Hematopoietic multipotent progenitor cell treated with erythropoietin and hydrocortisone succinate and interleukin-3 and kit ligand, for 17 days (in vitro differentiated cells): ENCODE measurements around the gene DPEP2NB.
"Not testable (repeated sequence)": the region's sequence is repeated elsewhere in the genome, so short reads cannot be mapped to it uniquely, and the experiment has no call there.

ENCODE experiments used
- DNase-seq: peaks from one replicate; pipeline ENCODE4 v3.0.0-alpha.2; 2015; ENCODE audit warnings: low spot score

The DPEP2NB gene

DNA sequence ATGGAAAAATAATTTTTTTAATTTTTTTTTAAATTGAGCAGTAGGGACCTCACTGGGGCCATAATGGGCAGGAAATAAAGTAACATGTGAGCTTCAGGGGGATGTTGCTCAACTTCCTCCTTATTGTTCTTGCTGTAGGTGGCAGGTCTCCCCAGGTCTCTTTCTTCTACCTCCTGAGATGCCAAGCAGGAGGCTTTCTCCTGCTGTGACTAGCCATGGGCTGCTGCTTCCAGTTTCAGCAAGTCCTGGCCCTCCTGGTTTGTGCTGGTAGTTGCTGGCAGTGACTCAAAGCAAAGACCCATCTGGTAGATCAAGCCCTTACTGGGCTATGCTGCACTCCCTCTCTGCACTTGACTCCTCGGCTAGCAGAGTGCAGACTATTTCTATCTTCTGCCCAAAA is 2.3 kb downstream of the DPEP2NB start:
- no peak for DNase-seq

DNA sequence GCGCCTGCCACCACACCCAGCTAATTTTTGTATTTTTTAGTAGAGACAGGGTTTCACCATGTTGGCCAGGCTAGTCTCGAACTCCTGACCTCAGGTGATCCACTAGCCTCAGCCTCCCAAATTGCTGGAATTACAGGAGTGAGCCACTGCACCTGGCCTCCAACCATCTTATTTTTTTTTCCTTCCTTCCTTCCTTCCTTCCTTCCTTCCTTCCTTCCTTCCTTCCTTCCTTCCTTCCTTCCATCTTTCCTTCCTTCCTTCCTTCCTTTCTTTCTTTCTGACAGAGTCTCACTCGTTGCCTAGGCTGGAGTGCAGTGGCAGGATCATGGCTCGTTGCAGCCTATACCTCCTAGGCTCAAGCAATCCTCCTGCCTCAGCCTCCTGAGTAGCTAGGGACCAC is 5.8 kb downstream of the DPEP2NB start:
- not testable (repeated sequence) for DNase-seq

DNA sequence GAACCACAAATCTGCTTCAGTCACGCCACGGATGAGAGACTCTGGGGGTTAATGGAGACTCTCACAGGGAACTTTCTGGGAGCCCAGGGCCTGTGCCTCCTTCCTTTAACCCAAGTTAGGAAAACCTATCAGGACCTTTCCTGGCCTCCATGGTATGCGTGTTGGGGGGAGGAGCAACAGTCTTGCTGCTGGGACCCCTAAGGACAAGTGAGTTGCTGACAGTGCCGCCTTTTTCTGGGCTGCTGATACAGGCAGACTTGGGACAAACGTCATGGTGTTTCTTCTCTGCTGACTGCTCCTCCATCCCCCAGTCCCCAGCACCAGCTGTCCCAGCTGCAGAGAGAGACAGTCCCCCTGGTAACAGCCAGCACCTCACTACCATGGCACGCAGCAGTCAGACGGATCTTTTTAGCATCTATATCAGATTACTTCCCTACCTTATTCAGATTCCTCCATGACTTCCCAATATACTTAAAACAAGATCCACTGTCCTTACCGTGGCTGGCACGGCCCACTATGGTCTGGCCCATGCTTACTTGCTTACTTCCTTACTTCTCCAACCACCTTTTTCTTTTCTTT is 6.5 kb downstream of the DPEP2NB start:
- no peak for DNase-seq

DNA sequence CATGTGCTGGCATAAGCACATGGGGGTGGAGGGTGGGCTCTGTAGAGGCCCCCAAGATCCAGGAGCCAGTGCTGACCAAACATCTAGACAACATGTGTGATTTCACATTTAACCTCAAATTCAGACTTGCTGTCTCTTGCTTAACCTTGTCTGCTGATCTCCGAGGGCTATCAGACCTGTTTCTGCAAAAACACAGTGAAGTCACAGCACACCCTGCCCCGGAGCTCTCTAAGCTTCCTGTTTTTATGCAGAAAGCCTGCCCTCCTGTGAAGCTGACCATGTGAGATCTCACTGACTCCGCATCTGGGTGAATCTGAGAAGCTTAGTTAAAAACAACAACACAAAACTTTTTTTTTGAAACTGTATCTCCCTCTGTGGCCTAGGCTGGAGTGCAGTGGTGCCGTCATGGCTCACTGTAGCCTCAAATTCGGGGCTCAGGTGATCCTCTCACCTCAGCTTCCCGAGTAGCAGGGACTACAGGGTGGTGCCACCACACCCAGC is 9.9 kb downstream of the DPEP2NB start:
- DNase-seq: no peak

DNA sequence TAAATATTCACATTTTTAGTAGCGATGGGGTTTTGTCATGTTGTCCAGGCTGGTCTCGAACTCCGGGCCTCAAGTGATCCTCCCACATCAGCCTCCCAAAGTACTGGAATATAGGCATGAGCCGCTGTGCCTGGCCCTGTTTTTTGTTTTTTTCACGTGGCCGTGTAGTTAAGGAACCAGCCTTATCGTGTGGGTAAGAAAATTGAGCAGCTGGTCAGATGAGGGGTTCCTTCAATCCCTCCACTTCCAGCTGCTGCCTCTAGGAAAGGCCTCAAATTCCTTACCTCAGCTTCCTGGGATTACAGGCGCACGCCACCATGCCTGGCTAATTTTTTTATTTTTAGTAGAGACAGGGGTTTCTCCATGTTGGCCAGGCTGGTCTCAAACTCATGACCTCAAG is 10.5 kb downstream of the DPEP2NB start:
- DNase-seq: no peak

DNA sequence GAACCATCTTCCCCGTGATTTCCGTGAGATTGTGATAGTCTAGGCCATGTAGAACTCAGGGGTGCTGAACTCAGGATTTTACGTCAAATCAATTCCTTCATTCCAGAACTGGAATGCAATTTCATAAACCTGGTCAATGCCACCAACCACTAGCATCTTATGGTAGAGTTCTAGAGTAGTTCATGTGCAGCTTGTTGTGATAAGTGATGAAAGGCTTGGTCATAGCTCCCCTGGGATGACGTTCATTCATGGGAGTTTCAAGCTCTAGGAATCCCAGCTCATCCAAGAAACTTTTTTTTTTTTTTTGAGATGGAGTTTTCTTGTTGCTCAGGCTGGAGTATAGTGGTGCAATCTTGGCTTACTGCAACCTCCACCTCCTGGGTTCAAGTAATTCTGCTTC is 12.7 kb downstream of the DPEP2NB start:
- DNase-seq: no peak

DNA sequence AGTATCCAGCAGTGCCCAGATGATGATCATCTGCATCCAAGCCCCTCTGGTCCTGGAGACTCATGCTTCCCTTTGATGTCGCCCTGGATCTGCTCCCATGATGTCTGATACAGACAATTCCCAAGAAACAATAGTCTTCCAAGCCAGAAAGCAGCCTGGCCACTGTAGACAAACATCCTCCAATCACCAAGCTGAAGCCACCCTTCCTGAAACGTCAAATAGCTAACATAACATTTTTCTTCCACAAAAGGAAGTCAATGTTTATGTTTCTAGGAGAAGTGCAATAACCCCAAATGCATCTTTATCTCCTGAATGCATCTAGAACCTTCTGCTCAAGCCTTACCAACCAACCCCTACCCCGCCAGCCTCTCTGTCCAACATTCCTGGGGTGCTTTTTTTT is 15.3 kb downstream of the DPEP2NB start:
- no peak for DNase-seq

DNA sequence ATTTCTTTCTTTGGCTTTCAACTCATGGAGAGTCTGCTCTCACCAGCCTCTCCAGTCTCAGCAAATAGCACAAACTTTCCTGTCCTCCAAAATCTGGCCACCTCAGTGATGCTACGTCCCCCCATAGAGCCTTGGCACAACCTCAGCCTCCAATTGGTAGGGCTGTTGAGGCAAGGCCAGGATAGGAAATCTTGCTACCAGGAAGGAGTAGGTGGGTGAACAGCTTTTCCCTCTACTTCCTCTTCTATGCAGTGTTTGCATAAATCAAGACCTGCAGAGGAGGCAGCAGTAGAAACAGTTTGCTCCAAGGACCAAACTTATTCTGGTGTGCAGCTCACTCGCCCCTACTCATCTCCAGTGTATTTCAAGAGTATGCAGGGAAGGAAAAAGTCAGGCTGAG is 15.7 kb downstream of the DPEP2NB start:
- DNase-seq: no peak

DNA sequence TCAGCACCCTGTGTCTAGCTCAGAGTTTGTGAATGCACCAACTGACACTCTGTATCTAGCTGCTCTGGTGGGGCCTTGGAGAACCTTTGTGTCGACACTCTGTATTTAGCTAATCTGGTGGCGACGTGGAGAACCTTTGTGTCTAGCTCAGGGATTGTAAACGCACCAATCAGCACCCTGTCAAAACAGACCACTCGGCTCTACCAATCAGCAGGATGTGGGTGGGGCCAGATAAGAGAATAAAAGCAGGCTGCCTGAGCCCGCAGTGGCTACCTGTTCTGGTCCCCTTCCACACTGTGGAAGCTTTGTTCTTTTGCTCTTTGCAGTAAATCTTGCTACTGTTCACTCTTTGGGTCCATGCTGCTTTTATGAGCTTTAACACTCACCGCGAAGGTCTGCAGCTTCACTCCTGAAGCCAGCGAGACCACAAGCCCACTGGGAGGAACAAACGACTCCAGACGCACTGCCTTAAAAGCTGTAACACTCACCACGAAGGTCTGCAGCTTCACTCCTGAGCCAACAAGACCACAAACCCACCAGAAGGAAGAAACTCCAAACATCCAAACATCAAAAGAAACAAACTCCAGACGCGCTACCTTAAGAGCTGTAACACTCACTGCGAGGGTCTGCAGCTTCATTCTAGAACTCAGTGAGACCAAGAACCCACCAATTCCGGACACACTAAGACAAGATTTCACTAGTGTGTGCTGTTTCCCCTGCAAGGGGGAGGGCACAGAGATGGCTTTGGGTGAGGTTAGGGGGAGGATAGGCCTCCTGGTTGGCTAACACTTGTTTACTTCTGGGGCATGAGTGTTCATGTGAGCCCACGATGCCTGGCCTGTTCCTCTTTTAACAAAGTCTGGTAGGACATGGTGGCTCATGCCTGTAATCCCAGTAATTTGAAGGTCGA is 16.7 kb downstream of the DPEP2NB start, which contains the start of gene DPEP2:
DPEP2 (minus strand) TSS at position 706 of the 910 bp plus-strand sequence. CDS start 6,272 bp downstream, outside the sequence.
- not testable (repeated sequence) for DNase-seq

DNA sequence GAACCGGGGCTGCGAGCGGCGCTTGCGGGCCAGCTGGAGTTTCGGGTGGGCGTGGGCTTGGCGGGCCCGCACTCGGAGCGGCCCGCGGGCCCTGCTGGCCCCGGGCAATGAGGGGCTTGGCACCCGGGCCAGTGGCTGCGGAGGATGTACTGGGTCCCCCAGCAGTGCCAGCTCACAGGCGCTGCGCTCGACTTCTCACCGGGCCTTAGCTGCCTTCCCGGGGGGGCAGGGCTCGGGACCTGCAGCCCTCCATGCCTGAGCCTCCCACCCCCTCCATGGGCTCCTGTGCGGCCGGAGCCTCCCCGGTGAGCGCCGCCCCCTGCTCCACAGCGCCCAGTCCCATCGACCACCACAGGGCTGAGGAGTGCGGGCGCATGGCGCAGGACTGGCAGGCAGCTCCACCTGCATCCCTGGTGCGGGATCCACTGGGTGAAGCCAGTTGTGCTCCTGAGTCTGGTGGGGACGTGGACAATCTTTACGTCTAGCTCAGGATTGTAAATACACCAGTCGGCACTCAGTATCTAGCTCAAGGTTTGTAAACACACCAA is 17.4 kb downstream of the DPEP2NB start:
- not testable (repeated sequence) for DNase-seq

DNA sequence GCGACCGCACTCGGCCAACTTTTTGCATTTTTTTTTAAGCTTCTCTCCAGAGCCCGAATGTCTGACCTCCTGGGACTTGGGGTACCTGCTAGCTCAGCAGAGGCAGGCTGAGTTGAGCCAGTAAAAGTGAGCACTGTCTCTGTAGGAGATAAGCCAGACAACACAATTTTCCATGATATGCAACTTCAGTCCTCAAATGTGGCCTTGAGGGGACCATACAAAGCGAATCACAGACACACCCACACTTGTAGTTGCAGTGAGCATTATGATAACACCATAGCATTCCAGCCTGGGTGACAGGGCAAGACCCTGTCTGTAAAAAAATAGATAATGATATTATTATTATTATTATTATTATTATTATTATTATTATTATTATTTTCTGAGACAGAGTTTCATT is 19.0 kb downstream of the DPEP2NB start:
- DNase-seq: no peak

DNA sequence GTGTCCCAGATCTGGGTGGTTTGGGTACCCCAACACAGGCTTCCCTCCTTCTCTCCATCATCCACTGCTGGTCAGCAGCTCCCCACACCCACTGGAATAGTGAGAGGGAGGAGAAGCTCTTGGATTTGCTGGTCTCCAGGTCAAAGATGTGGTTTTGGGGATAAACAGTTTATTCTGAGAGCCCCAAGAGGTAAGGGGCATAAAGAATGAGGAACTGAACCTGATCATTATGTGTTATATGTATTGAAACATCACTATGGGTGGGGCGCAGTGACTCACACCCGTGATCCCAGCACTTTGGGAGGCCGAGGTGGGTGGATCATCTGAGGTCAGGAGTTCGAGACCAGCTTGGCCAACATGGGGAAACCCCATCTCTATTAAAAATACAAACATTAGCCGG is 20.3 kb downstream of the DPEP2NB start:
- DNase-seq: no peak

DNA sequence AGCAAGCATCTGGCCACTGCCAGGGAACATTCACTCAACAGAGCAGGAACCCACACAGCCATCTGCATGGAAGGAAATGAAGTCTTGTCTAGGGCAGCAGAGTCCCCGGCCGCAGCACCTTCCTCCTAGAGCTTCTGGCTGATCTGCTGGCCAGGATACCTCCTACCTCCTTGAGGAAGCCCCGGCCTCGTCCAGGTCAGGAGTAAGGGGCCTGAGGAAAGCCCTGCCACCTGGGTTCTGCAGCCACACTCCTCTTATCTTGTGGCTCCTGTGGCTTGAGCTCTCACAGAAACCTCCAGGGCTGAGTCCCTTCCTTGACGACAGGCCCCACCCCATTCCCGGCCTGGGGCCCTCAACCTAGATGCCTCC is 21.7 kb downstream of the DPEP2NB start:
- not testable (repeated sequence) for DNase-seq

DNA sequence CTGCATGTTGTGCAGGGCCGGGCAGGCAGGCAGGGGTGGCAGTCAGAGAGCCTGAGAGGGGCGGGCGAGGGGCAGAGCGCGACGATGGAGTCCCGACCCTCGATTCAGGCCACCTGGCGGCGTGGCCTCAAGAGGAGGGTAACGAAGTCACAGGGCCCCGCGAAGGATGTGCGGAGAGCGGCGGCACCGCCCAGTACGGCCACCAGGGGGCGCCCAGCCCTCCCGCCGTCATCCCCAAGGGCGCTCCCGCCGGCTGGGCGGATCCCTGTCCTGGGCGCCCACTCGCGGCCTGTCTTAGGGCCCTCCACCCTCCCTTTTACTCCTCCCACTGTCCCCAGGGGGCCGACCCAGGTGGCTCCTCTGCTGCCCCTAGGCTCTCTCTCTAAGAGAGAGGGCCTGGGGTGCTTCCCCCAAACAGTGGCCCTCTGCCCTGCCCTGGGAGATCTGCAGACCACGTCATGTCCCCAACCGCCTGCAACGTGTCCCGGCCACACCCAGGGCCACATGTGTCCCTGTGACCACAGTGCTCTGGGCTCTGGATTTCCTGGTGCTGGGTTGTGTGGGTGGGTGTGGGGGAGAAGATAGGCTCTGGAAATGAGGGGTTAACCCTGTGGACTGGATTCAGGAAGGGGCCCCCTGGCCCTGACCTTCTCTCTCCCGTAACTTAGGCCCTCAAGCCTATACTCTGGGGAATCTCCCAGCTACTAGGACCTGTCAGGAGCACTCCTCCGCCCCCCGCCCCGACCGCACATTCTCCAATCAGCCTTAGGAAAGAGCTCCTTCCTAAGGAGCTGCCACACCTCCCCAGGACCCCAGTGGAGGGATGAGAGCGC is 22.3 kb downstream of the DPEP2NB start:
- peak; percentile 86 for DNase-seq

DNA sequence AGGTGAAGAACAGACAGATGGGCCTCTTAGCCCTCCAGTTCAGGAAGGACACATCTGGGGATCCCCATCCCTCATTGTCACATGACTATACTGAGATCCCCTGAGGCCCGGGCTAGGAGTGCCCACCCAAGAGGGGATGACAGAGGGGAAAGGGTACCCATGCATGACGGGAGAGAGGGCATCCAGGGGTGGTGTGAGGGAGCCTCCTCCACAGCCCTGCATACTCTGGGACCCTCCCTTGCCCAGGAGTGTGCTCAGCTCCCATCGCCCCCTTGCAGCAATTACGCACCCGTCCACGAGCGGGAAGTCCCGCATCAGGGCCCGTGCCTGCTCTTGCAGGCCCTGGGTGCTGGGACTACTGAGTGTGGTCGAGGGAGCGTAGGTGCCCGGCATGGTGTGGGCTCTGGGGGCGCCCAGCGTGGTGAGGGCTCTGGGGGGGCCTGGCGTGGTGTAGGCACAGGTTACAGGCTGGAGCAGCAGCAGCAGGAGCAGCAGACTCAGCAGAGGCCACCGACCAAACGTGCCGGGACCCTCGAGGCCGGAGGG is 23.0 kb downstream of the DPEP2NB start:
- no peak for DNase-seq

DNA sequence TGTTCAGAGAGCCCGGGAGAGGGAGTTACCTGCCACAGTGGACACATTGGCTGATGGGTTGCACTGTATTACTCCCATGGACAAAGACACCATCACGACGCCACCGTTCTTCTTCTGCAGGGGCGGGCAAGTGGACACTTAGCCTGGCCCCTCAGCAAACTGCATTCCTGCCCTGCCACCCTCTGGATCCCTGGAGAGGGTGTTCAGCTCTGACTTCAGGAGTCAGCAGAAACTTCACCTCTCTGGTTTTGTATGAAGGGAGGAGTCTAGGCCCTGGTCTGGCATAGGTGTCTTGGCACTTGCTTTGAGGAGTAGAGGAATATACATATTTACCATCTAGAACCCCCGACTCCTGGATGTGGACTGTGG is 25.7 kb downstream of the DPEP2NB start:
- DNase-seq: no peak

DNA sequence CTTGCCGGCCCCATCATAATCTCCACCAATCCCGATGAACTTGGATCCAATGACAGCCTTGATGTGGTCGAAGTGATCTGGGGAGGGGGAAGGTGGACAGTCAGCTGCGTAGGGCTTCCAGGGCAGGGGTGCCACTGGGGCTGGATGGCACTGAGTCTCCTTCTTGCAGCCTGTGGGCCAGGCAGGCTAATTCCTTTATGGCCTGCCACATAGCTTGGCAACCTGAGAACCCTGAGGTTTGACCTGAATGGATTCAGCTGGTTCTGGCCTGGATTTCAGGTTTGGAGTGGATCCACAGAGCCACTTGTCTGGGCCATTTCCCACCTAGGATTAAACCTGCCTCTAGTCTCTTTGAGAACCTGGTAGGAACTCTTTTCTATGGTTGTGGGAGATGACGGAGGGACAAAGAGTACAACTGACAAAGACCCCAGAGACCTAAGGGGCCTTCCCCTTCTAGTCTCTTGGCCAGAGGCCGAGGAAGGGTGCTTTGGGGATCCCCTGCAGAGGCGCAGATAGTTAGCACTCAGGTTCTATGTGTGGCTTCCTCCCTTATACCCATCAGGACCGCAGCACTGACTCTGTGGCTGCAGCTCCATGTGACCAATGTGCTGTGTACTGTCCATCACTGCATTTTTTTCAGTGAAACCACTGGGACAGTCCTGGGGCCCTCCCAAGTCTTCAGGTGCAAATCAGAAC is 26.2 kb downstream of the DPEP2NB start:
- DNase-seq: no peak

DNA sequence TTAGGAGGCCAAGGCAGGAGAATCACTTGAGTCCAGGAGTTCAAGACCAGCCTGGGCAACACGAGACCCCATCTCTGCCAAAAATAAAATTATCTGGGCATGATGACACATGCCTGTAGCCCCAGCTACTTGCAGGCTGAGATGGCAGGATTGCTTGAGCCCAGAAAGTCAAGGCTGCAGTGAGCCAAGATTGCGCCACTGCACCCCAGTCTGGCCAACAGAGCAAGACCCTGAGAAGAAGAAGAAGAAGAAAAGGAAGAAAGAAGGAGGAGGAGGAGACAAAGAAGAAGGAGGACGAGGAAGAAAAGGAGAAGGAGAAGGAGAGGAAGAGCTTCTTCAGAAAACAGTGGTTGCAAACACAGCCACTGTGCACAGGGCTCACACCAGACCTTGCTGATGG is 27.0 kb downstream of the DPEP2NB start:
- no peak for DNase-seq

DNA sequence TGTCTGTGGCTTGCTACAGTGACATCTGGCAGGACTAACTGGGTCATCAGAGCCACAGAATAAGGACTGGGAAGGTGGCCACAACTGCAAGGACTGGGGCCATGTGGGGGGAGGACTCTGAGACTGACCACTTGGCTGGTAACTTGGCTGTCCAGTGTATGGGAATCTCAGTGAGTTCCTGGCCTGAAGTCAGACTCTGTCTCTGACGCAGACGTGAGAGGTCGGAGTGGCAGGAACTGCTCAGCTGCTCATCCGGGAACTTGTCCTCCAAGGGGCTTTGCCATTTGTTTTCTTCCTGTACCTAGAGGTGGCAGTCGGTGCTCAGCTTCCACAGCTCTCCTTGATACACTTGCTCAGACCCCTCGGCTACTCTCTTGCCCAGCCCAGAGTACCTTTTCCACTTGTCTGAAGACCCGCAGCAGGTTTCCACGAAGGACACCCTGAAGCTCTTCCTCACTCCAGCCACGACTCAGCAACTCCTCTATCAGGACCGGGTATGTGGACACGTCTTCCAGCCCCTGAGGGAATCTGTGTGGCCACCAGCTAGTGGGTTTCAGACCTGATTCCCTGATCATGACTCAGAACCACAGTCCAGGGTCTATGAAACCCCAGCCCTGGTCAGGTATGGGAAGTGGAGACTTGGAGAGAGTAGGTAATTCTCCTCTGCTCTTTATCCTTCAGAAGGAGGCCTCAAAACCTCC is 28.1 kb downstream of the DPEP2NB start:
- no peak for DNase-seq

DNA sequence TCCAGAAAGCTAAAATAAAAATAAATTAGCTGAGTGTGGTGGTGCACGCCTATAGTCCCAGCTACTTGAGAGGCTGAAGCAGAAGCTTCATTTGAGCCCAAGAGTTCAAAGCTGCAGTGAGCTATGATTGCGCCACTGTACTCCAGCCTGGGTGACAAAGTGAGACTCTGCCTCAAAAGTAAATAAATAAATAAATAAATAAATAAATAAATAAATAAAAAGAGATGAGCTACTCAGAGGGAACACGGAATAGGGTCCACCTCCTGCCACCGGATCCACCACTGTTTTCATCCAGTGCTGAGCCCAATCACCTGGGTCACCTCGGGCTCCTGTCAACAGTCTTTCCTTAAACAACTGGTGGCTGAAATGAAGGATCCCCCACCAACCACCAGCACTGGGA is 28.8 kb downstream of the DPEP2NB start:
- no peak for DNase-seq
